SK-N-SH (cell line): ENCODE results near the gene CDC42EP3. TPM values are rescaled to one million over a fixed set of nuclear protein-coding genes. Genes with fewer than 3 reads are reported as not detected.

Experiments
- CTCF ChIA-PET: fragments of 300-600, 350-600 bp; formaldehyde crosslinking; extraction: SDS; loops from one replicate; lab custom pipeline; 2021; lab: Yijun Ruan, JAX
- POLR2A ChIA-PET: fragments of 350-600 bp; sonication (Branson Sonifier 250); formaldehyde crosslinking; extraction: SDS; loops from one replicate; lab custom pipeline; 2020; ENCODE audit warnings: antibody characterized with exemption, inconsistent platforms; lab: Yijun Ruan, JAX
- DNase-seq: peaks from one replicate; pipeline ENCODE4 v3.0.0; 2012
- H2AFZ ChIP-seq: fragments of 200-600 bp; sonication (generic); 2 replicates; pipeline ENCODE4 v1.8.1; 2016; ENCODE audit warnings: antibody characterized with exemption, mild to moderate bottlenecking, low read depth
- H3F3A ChIP-seq: fragments of 200-600 bp; sonication (generic); replicated peaks from 2 replicates; pipeline ENCODE3; 2016; ENCODE audit warnings: antibody characterized with exemption, mild to moderate bottlenecking; ENCODE audit not compliant: insufficient read depth
- H3K27ac ChIP-seq, 2 experiments: fragments of 200-500 bp in 1 of 2; fragments of 200-600 bp in 1 of 2; sonication (Bioruptor generic) in 1 of 2; sonication (generic), shearing (Covaris generic) in 1 of 2; 2 replicates each; pipeline versions ENCODE4 v1.5.1 to v1.6.1; 2014 to 2016; ENCODE audit warnings: low read depth in 2 of 2, inconsistent platforms in 1 of 2, low read length in 1 of 2, mild to moderate bottlenecking in 1 of 2, mixed read lengths in 1 of 2
- H3K27me3 ChIP-seq: fragments of 200-600 bp; sonication (generic), shearing (Covaris generic); 2 replicates; pipeline ENCODE4 v1.6.1; 2016; ENCODE audit warnings: mixed run types; ENCODE audit not compliant: insufficient read depth
- H3K36me3 ChIP-seq, 2 experiments: fragments of 200-500 bp in 1 of 2; fragments of 200-600 bp in 1 of 2; sonication (Bioruptor generic) in 1 of 2; sonication (generic) in 1 of 2; replicated peaks in 1 of 2; 2 replicates each; pipeline versions ENCODE3 to v1.5.1; 2014 to 2016; ENCODE audit warnings: low read length in 1 of 2, mild to moderate bottlenecking in 1 of 2; ENCODE audit not compliant: insufficient read depth in 2 of 2, control insufficient read depth in 1 of 2
- H3K4me1 ChIP-seq, 2 experiments: fragments of 200-500 bp in 1 of 2; fragments of 200-600 bp in 1 of 2; sonication (Bioruptor generic) in 1 of 2; sonication (generic), shearing (Covaris generic) in 1 of 2; 2 replicates each; pipeline versions ENCODE4 v1.5.1 to v1.6.1; 2014 to 2016; ENCODE audit warnings: low read depth in 1 of 2, low read length in 1 of 2, mixed run types in 1 of 2; ENCODE audit not compliant: insufficient read depth in 2 of 2, control insufficient read depth in 1 of 2
- H3K4me2 ChIP-seq: fragments of 200-600 bp; sonication (generic), shearing (Covaris generic); 2 replicates; pipeline ENCODE4 v1.6.1; 2017; ENCODE audit warnings: mixed run types
- H3K4me3 ChIP-seq, 2 experiments: fragments of 200-500 bp in 1 of 2; fragments of 200-600 bp in 1 of 2; sonication (Bioruptor generic) in 1 of 2; sonication (generic), shearing (Covaris generic) in 1 of 2; 2 replicates each; pipeline versions ENCODE4 v1.5.1 to v1.8.1; 2014 to 2016; ENCODE audit warnings: low read depth in 2 of 2, inconsistent platforms in 1 of 2, low read length in 1 of 2, mild to moderate bottlenecking in 1 of 2, mixed read lengths in 1 of 2, moderate library complexity in 1 of 2
- H3K79me2 ChIP-seq: fragments of 200-600 bp; sonication (generic); 2 replicates; pipeline ENCODE4 v1.8.1; 2017; ENCODE audit warnings: mild to moderate bottlenecking; ENCODE audit not compliant: insufficient read depth
- H3K9ac ChIP-seq: fragments of 200-600 bp; sonication (generic); 2 replicates; pipeline ENCODE4 v1.6.1; 2017; ENCODE audit warnings: mixed run types
- H3K9me2 ChIP-seq: fragments of 200-600 bp; sonication (generic); 2 replicates; pipeline ENCODE4 v1.6.1; 2017; ENCODE audit warnings: mixed run types
- H3K9me3 ChIP-seq: fragments of 200-600 bp; sonication (generic); 2 replicates; pipeline ENCODE4 v1.6.1; 2017; ENCODE audit warnings: mixed run types, mild to moderate bottlenecking, moderate library complexity
- H4K20me1 ChIP-seq: fragments of 200-600 bp; sonication (generic); 2 replicates; pipeline ENCODE4 v1.6.1; 2017; ENCODE audit warnings: mild to moderate bottlenecking, mixed run types; ENCODE audit not compliant: insufficient read depth
- CHD2 ChIP-seq: fragments of 150-350 bp; IDR thresholded peaks from 2 replicates; pipeline ENCODE4 v1.6.1; 2018; ENCODE audit warnings: low read length; ENCODE audit not compliant: partially characterized antibody
- ELF1 ChIP-seq: IDR thresholded peaks from 2 replicates; pipeline ENCODE4 v1.4.0; 2012
- EP300 ChIP-seq, 2 experiments: IDR thresholded peaks; 2 replicates each; pipeline versions ENCODE4 v1.4.0 to v1.6.1; 2012; ENCODE audit warnings: borderline replicate concordance in 1 of 2, low read depth in 1 of 2, low read length in 1 of 2
- EZH2phosphoT487 ChIP-seq: fragments of 200-600 bp; sonication (generic); IDR thresholded peaks from 2 replicates; pipeline ENCODE4 v1.6.1; 2017; ENCODE audit warnings: low read depth, mixed run types, mild to moderate bottlenecking, antibody characterized with exemption, moderate library complexity, borderline replicate concordance
- FOXJ3 ChIP-seq: sonication (generic); formaldehyde crosslinking; IDR thresholded peaks from 2 replicates; pipeline ENCODE4 v1.5.1; 2020; ENCODE audit warnings: mild to moderate bottlenecking, missing genetic modification reagents
- FOXM1 ChIP-seq: IDR thresholded peaks from 2 replicates; pipeline ENCODE4 v1.4.0; 2012; ENCODE audit warnings: low read depth, mild to moderate bottlenecking
- GATA2 ChIP-seq: sonication (generic); formaldehyde crosslinking; IDR thresholded peaks from 2 replicates; pipeline ENCODE4 v1.5.0; 2020; ENCODE audit warnings: mild to moderate bottlenecking, missing genetic modification reagents
- JUND ChIP-seq: IDR thresholded peaks from 2 replicates; pipeline ENCODE4 v1.4.0; 2012
- MEF2A ChIP-seq: IDR thresholded peaks from 2 replicates; pipeline ENCODE4 v1.4.0; 2012; ENCODE audit warnings: low read depth, borderline replicate concordance
- MXI1 ChIP-seq: IDR thresholded peaks from 2 replicates; pipeline ENCODE4 v1.6.1; 2012; ENCODE audit warnings: mild to moderate bottlenecking, low read depth, low read length, improper control_type of control experiment
- NFIC ChIP-seq: IDR thresholded peaks from 2 replicates; pipeline ENCODE4 v1.4.0; 2012; ENCODE audit warnings: borderline replicate concordance
- PBX3 ChIP-seq: IDR thresholded peaks from 2 replicates; pipeline ENCODE4; 2012
- RAD21 ChIP-seq: IDR thresholded peaks from 2 replicates; pipeline ENCODE4 v1.6.1; 2012; ENCODE audit warnings: mild to moderate bottlenecking, low read length
- RCOR1 ChIP-seq: fragments of 150-350 bp; IDR thresholded peaks from 2 replicates; pipeline ENCODE4 v1.6.1; 2017; ENCODE audit warnings: antibody characterized with exemption, low read length
- RXRA ChIP-seq: IDR thresholded peaks from 2 replicates; pipeline ENCODE4 v1.4.0; 2012; ENCODE audit warnings: low read depth, mild to moderate bottlenecking, borderline replicate concordance
- SIN3A ChIP-seq: IDR thresholded peaks from 2 replicates; pipeline ENCODE4 v1.6.1; 2012; ENCODE audit warnings: low read depth, mild to moderate bottlenecking, low read length, moderate library complexity, borderline replicate concordance
- SMC3 ChIP-seq: IDR thresholded peaks from 2 replicates; pipeline ENCODE4 v1.6.1; 2012; ENCODE audit warnings: low read depth, low read length, improper control_type of control experiment
- TEAD4 ChIP-seq: IDR thresholded peaks from 2 replicates; pipeline ENCODE4 v1.4.0; 2012; ENCODE audit warnings: mild to moderate bottlenecking, borderline replicate concordance; ENCODE audit not compliant: insufficient read depth
- YY1 ChIP-seq: IDR thresholded peaks from 2 replicates; pipeline ENCODE4 v1.4.0; 2012; ENCODE audit warnings: low read depth, mild to moderate bottlenecking
- WGBS: methylation state at CpG from one replicate; pipeline ENCODE4 v1.1.6; 2017; ENCODE audit warnings: low lambda C conversion rate; 5-methylcytosine and 5-hydroxymethylcytosine counted together
- polyA plus RNA-seq, 3 experiments: library from polyadenylated mRNA; depleted of rRNA; stranded (reverse); fragments of >200 nt; gene quantifications; 2 replicates each; pipeline ENCODE4 v1.2.3, GENCODE V29; 2012
- TF ChIP-seq, protein P1 (sequence below): IDR thresholded peaks from 2 replicates; pipeline ENCODE4 v1.6.1; 2012; ENCODE audit warnings: mild to moderate bottlenecking, low read depth, low read length, moderate library complexity
- TF ChIP-seq, protein P2 (sequence below): IDR thresholded peaks from 2 replicates; pipeline ENCODE4 v1.4.0; 2012; ENCODE audit warnings: low read depth

Gene CDC42EP3
- polyA plus RNA-seq, 1 of the 3 experiments (the other 2 are of a cell fraction) = 87.5 TPM

DNA sequence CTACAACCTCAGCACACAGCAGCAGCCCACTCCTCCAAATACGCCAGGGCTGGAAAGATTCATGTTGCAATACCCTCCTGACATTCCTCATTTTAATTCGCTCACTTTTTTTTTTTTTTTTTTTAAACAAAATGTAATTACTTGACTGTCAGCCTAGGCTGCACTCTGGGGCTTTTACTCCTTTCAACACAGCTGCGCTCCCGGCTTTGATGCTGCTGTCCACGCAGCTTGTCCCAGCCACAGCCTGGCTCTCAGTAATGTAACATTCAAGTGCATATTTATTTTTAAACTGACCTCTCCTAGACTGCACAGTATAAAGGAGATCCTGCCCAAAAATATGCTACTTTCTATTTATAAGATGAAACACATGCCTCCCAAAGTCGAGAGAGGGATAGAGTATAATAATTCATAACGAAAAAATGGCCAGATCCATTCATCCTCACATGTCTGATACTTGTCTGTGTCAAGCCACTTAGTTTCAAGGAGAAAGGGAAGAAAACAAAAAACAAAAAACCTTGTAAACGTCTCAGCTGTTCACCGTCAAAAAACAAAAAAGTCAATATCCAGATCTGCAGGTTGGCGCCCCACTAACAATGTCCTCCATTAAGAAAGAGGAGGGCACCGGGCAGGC lies 949 bp downstream of the CDC42EP3 start:
- Histone ChIP-seq H3K79me2 (peaks cover 60% of the 10 kb centered on the region), H2AFZ (no peak overlapping the region), H4K20me1 (peaks cover 51% of the 10 kb centered on the region), H3K9me2 (no peaks in the 10 kb centered on the region), H3K4me3 (peak overlapping the region; percentile 80 to 100), H3K27ac (peak overlapping the region; percentile 86 to 99), H3K4me1 (peaks cover 31 to 44% of the 10 kb centered on the region in 2 experiments), H3K27me3 (no peaks in the 10 kb centered on the region), H3K9ac (peak overlapping the region; percentile 92), H3K4me2 (peak overlapping the region; percentile 86), H3K9me3 (no peaks in the 10 kb centered on the region), H3K36me3 (peaks cover 44 to 45% of the 10 kb centered on the region in 2 experiments), H3F3A (peaks cover 26% of the 10 kb centered on the region)
- ChIA-PET POLR2A (interaction anchor here (0.9 to 5.0 kb wide), 11 partner anchors 9 to 256 kb away, joined by 3 to 56 read pairs (median 5); partner anchors contain the start of gene RMDN2), CTCF (interaction anchor here (0.6 to 6.4 kb wide), 18 partner anchors 8 to 274 kb away, joined by 3 to 55 read pairs (median 3); no protein-coding TSS in a partner anchor)
- no peak for DNase-seq
- no peak for TF ChIP-seq PBX3
- TF ChIP-seq GATA2 = no peak
- no peak for TF ChIP-seq TEAD4
- TF ChIP-seq, protein P1, sequence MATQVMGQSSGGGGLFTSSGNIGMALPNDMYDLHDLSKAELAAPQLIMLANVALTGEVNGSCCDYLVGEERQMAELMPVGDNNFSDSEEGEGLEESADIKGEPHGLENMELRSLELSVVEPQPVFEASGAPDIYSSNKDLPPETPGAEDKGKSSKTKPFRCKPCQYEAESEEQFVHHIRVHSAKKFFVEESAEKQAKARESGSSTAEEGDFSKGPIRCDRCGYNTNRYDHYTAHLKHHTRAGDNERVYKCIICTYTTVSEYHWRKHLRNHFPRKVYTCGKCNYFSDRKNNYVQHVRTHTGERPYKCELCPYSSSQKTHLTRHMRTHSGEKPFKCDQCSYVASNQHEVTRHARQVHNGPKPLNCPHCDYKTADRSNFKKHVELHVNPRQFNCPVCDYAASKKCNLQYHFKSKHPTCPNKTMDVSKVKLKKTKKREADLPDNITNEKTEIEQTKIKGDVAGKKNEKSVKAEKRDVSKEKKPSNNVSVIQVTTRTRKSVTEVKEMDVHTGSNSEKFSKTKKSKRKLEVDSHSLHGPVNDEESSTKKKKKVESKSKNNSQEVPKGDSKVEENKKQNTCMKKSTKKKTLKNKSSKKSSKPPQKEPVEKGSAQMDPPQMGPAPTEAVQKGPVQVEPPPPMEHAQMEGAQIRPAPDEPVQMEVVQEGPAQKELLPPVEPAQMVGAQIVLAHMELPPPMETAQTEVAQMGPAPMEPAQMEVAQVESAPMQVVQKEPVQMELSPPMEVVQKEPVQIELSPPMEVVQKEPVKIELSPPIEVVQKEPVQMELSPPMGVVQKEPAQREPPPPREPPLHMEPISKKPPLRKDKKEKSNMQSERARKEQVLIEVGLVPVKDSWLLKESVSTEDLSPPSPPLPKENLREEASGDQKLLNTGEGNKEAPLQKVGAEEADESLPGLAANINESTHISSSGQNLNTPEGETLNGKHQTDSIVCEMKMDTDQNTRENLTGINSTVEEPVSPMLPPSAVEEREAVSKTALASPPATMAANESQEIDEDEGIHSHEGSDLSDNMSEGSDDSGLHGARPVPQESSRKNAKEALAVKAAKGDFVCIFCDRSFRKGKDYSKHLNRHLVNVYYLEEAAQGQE = peak; percentile 81
- TF ChIP-seq RXRA = no peak
- no peak for TF ChIP-seq MEF2A
- TF ChIP-seq, protein P2, sequence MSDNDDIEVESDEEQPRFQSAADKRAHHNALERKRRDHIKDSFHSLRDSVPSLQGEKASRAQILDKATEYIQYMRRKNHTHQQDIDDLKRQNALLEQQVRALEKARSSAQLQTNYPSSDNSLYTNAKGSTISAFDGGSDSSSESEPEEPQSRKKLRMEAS = no peak; the same call in none of the 2 replicates
- peak; percentile 15; the same call in 1 of the 2 replicates for TF ChIP-seq RAD21
- no peak for TF ChIP-seq YY1
- TF ChIP-seq SMC3 = 0 out of 2 replicates have a peak, but pooled peaks have one; percentile 1
- TF ChIP-seq FOXM1 = no peak
- TF ChIP-seq CHD2 = no peak
- no peak for TF ChIP-seq JUND
- no peak for TF ChIP-seq EP300 (IDR thresholded peaks at IDR 0.05; ENCODE audit: borderline replicate concordance in 1 of 2, low read depth in 1 of 2, low read length in 1 of 2)
- TF ChIP-seq RCOR1 = no peak
- TF ChIP-seq SIN3A = 0 out of 2 replicates have a peak, but pooled peaks have one; percentile 67
- no peak for TF ChIP-seq EZH2phosphoT487
- peak; percentile 24; the same call in 1 of the 2 replicates for TF ChIP-seq MXI1
- TF ChIP-seq NFIC = no peak
- TF ChIP-seq FOXJ3 (CRISPR knock-in tag) = no peak
- TF ChIP-seq ELF1 = no peak
- WGBS = 3% methylated on average over 11 of the region's 11 CpGs
